Lung microvascular endothelial cell (primary cell): ENCODE data around the gene WDFY1. TPM values are rescaled to one million over a fixed set of nuclear protein-coding genes. Genes with fewer than 3 reads are reported as not detected.
A peak's percentile ranks its signal among the peaks of the same experiment; 100 is the strongest.

Experiments
- DNase-seq, 2 donors: peaks; one replicate each; pipeline versions ENCODE4 v3.0.0 to v3.0.0-alpha.2; 2010; ENCODE audit warnings: low read depth in 2 of 2
- total RNA-seq: library from RNA; depleted of rRNA; stranded (reverse); fragments of >200 nt; gene quantifications from 2 replicates; pipeline ENCODE4 v1.2.1, GENCODE V29; 2014

WDFY1 gene
- total RNA-seq, 1 donor from 2014 or later: 87.9 TPM

GRCh38 chr2:223957092-223957851 is 12.1 kb upstream of the WDFY1 start, which contains the start of gene MRPL44:
Gene MRPL44, plus strand, starts transcription at chr2:223957463. Its CDS starts 10 bp downstream, at chr2:223957473.
- DNase-seq: peak; percentile 95

- no peak for DNase-seq
These were observed 11.2 kb upstream of the WDFY1 start for GRCh38 chr2:223956300-223956699.

GRCh38 chr2:223954401-223954800 is 9.3 kb upstream of the WDFY1 start:
- peak; percentile 70 to 86 for DNase-seq

GRCh38 chr2:223952280-223952968 is 7.3 kb upstream of the WDFY1 start:
- no peak for DNase-seq

GRCh38 chr2:223950448-223951347 is 5.6 kb upstream of the WDFY1 start:
- no peak for DNase-seq

GRCh38 chr2:223949241-223949840 is 4.2 kb upstream of the WDFY1 start:
- no peak for DNase-seq

GRCh38 chr2:223947711-223948205 is 2.6 kb upstream of the WDFY1 start:
- DNase-seq: no peak

GRCh38 chr2:223945755-223946154 is 620 bp upstream of the WDFY1 start:
- DNase-seq: peak; percentile 54 to 74

- peak; percentile 34 to 48 for DNase-seq
These were observed 901 bp downstream of the WDFY1 start for GRCh38 chr2:223944166-223944702.

GRCh38 chr2:223943561-223944008 is 1.6 kb downstream of the WDFY1 start:
- peak; percentile 40 to 83 for DNase-seq

GRCh38 chr2:223943135-223943534 is 2.0 kb downstream of the WDFY1 start:
- no peak for DNase-seq

- DNase-seq: peak; percentile 20 to 57
These were observed 3.4 kb downstream of the WDFY1 start for GRCh38 chr2:223941579-223942277.

GRCh38 chr2:223939438-223939837 is 5.7 kb downstream of the WDFY1 start:
- DNase-seq: peak in 1 of 2 donors; percentile 56

GRCh38 chr2:223937535-223937934 is 7.6 kb downstream of the WDFY1 start:
- DNase-seq: peak in 1 of 2 donors; percentile 29

- peak; percentile 14 to 83 for DNase-seq
These were observed 8.2 kb downstream of the WDFY1 start for GRCh38 chr2:223936862-223937326.

GRCh38 chr2:223935459-223936125 is 9.5 kb downstream of the WDFY1 start:
- no peak for DNase-seq

- no peak for DNase-seq
These were observed 10.3 kb downstream of the WDFY1 start for GRCh38 chr2:223934870-223935269.

- DNase-seq: no peak
These were observed 12.0 kb downstream of the WDFY1 start for GRCh38 chr2:223932816-223933800.
